ENCODE results near the gene OR2S2. TPM values are rescaled to one million over a fixed set of nuclear protein-coding genes. Genes with fewer than 3 reads are reported as not detected.

Gene OR2S2
- total and polyA plus RNA-seq, 2 of the 4 experiments (the other 2 are of a cell fraction), result 0.46 to 0.90 TPM

DNA sequence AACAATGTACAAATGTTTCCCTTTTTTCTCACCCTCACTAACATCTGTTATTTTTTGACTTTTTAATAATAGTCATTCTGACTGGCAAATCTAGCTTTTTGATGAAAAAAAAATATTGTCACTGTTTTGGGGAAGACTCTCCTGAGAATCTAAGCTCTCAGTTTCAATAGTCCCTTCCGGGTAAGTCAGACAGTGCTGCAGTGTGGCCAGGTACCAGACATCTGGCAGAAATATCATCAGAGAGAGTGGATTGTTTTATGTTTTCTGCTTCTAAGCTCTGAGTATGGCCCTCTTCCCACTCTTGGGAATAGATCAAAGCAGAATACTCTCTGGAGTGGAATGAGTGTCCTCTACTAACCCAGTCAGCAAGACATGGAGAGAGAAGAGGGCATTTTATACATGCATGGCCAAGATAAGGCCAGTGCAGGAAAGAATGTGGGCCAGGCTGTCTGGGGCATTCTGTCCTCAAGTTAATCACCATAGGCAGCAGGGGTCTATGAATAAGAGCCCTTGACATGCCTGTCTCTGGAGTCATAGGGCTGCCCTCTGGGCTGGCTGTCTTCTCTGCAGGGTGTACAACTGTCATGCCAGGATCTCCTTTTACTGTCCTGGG, 38.5 kb upstream of the OR2S2 start:
- H3K27me3 ChIP-seq (ENCODE audit: control insufficient read depth, insufficient read depth, low read length), result no peaks in the 10 kb centered on the region
- H4K8ac ChIP-seq (ENCODE audit: low read depth in 2 of 2, low read length in 2 of 2), result no peak overlapping the region
- ATAC-seq (ENCODE audit: low read depth) (peak; percentile 59), DNase-seq (peak; percentile 16)
- no peak overlapping the region for H4K91ac ChIP-seq (ENCODE audit: insufficient read depth, low read depth, low read length)
- H3K36me3 ChIP-seq (ENCODE audit: control insufficient read depth, insufficient read depth, low read length), result no peaks in the 10 kb centered on the region
- H3K9me3 ChIP-seq (ENCODE audit: control insufficient read depth, insufficient read depth, low read length), result peaks cover 5% of the 10 kb centered on the region; the same call in 1 of the 2 replicates
- WGBS, 2 experiments (ENCODE audit: extremely low coverage in 2 of 2, insufficient read length in 1 of 2), result 100% methylated on average over 1 of the region's 1 CpG; no CpG with 5 or more reads in 1 of the 2 experiments
- no peaks in the 10 kb centered on the region for H3K9me1 ChIP-seq (ENCODE audit: insufficient read depth, low read length)
- CTCF ChIA-PET, result interaction anchor here (0.7 to 0.8 kb wide), 2 partner anchors 9 to 109 kb away, joined by 3 to 4 read pairs; no protein-coding TSS in a partner anchor
- no peaks in the 10 kb centered on the region for H4K20me1 ChIP-seq (ENCODE audit: insufficient read depth, low read length)
- no peak overlapping the region for H2BK120ac ChIP-seq (ENCODE audit: low read depth, low read length)
- no peak overlapping the region for H3K9ac ChIP-seq (ENCODE audit: low read depth, low read length)
- H2BK15ac ChIP-seq (ENCODE audit: low read depth, low read length), result no peak overlapping the region
- 0 out of 2 replicates have a peak overlapping the region, but pooled peaks have one; percentile 3 for H3K14ac ChIP-seq (replicated peaks; ENCODE audit: low read depth, low read length)
- intact Hi-C loops (cut with micrococcal nuclease), result loop anchor here (5.0 kb wide), 1 partner anchor 34 kb away; no protein-coding TSS in a partner anchor
- no peak overlapping the region for H3K4me2 ChIP-seq (ENCODE audit: low read depth, low read length)
- no peak overlapping the region for H3K18ac ChIP-seq (ENCODE audit: low read depth, low read length)
- no peak overlapping the region for H3K23ac ChIP-seq (ENCODE audit: low read depth, low read length)
- POLR2A ChIA-PET (ENCODE audit: unreplicated experiment), result no interaction called here
- BruUV-seq (replicated peaks), result no TSS peak
- no peak overlapping the region for H2AK5ac ChIP-seq (ENCODE audit: low read depth, low read length)
- no peak overlapping the region for H2BK5ac ChIP-seq (ENCODE audit: low read depth, low read length, poor library complexity, severe bottlenecking)
- no peak overlapping the region for H2AK9ac ChIP-seq (replicated peaks; ENCODE audit: low read depth, low read length, poor library complexity)
- H3K27ac ChIP-seq (ENCODE audit: insufficient read depth, low read length), result no peak overlapping the region
- H2BK20ac ChIP-seq (ENCODE audit: low read depth, low read length), result no peak overlapping the region
- H3K79me1 ChIP-seq (ENCODE audit: low read depth in 1 of 2, low read length in 2 of 2), result no peaks in the 10 kb centered on the region
- H3K4me1 ChIP-seq (ENCODE audit: control insufficient read depth, insufficient read depth, low read length), result peaks cover 3% of the 10 kb centered on the region
- no peak overlapping the region for H4K5ac ChIP-seq (ENCODE audit: low read depth, low read length)
- no peak overlapping the region for H2AFZ ChIP-seq (replicated peaks; ENCODE audit: low read length, poor library complexity)
- in situ Hi-C loops (cut with MboI; ENCODE audit: low sequenced_read_pairs), result no loop called here
- H3K56ac ChIP-seq (ENCODE audit: extremely low read depth, insufficient read depth, low read length), result no peak overlapping the region
- TF ChIP-seq MXI1 (IDR thresholded peaks at IDR 0.05; ENCODE audit: borderline replicate concordance, low read depth, low read length), result no peak
- no peak for TF ChIP-seq POLR2A (IDR thresholded peaks at IDR 0.05; ENCODE audit: low read depth, low read length)
- dilution Hi-C loops (cut with HindIII; ENCODE audit: low sequenced_read_pairs, unreplicated experiment), result no loop called here
- no peak overlapping the region for H3K4me3 ChIP-seq (ENCODE audit: insufficient read depth, low read depth, low read length)
- no peak overlapping the region for H3K4ac ChIP-seq (ENCODE audit: low read depth, low read length)

Data from IMR-90 (cell line).